Activated CD8-positive, alpha-beta memory T cell treated with anti-CD3 and anti-CD28 coated beads for 1 hour (primary cell): ENCODE data around the gene GSG1L.

Source experiments
- DNase-seq, 2 donors: peaks; one replicate each; pipeline ENCODE4 v3.0.0-alpha.2; 2020; ENCODE audit warnings: low read depth in 1 of 2; ENCODE audit errors: extremely low read depth in 1 of 2

Gene GSG1L

DNA sequence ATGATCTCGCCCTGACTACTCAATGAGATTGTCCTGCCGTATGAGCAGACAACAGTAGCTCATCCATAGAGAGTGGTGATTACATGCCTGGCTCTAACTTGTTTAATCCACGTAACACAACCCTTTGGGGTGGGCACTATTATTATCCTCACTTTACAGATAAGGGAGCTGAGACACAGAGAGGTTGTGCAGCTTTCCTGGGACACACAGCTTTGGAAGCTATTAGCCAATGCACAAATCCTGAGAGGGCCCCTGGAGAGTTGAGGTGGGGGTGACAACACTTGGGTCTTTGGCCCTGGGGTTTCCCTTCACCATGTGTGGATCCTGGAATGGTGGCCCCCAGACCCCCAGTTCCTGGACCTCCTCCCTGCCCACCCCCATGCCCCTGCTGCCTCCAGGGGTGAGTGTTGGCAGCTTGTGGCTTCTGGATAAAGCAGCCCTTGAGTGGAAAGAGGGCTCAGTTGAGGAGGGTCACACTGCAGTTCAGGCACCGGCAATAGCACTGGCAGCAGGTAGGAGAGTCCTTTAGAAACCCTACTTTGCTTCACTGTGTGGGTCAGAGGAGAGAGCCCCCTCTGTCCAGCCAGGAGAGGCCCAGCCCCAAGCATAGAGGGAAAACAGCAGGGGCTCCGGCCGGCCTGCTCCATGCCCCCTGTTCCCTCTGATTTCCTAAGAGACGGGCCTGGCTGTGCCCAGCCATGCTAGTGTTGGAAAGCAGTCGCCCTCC lies 282.9 kb downstream of the GSG1L start:
- no peak for DNase-seq

DNA sequence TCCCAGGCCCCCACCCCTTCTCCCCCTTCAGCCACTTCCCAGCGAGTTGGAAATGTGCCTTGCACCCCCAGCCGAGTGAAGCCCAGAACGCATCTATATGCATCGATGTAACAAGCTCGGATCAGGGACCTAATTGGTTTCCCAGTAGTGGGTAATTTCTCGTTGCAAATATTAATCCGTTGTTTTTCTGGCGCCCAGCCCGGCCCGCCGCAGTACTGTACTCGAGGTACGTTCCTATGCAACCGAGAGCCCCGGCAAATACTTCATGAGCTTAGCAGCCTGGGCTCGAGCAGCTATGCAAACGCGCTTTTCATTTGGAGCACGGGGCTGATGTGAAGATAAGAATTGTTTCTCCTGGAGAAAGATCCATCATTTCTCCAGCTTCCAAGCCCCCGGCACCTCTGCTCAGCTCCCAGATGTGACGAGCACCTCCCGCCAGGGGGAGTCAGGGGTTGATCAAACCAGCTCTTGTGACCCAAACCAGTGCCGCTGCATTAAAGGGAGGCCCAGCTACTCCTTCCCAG lies 283.8 kb downstream of the GSG1L start:
- no peak for DNase-seq

DNA sequence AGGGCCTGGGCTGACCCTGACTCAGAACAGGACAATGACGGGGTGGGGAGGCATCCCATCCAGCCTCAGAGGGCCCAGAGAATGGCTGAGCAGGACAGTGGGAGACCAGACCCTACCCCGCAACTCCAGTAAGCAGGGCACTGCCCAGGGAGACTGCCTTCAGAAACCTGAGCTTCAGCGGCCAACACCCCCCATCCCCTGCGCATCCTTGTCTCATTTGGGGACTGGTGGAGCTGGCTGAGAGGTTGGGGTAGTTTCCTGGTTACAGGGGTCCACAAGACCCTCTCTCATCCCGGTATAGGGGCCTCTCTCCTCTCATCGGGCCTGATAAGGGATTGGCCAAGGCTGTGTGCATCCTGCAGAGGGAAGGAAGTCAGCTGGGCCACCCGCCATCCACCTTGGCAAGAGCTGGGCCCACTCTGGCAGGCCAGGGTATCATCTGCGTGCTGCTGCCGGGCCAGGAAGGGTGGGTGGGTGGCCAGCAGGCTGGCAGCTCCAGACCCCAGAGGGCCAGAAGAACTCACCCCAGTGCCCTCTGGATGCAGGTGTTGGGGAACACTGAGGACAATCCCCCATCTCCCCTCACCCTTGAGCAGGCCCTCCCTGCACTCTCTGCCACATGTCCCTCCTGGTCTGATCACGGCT lies 284.5 kb downstream of the GSG1L start:
- no peak for DNase-seq

DNA sequence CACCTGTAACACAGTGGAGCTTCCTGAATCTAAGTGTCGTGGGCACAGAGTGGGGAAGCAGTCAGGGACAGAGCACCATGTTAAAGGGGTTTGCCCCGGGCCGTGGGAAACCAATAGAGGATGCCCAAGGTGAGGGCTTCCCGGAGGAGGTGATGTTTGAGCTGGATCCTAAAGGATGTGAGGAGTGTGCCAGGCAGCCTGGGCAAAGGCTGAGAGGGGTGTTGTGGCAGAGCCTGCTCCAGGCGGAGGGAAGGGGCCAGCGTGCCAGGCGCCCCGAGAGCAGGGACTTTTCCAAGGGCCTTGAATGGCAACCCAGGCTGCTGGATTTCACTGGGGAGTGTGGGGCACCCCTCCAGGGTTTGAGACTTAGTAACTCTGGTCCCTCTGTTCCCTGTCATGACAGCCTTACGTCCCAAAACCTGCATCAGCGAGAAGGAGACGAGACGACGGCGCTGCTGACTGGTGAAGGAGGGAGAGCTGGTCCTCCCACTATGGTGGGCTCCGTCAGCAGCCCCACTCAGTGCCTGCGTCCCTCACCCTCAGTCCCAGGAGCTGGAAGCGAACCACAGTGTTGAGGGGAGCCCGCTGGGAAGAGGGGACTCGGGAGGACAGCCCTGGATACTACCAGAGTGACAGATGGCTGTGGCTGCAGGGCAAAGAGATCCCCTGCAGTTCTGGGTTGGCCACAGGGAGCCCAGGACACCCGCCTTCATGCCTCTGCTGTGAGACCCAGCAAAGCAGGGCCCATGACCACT lies 285.2 kb downstream of the GSG1L start:
- DNase-seq, result no peak

DNA sequence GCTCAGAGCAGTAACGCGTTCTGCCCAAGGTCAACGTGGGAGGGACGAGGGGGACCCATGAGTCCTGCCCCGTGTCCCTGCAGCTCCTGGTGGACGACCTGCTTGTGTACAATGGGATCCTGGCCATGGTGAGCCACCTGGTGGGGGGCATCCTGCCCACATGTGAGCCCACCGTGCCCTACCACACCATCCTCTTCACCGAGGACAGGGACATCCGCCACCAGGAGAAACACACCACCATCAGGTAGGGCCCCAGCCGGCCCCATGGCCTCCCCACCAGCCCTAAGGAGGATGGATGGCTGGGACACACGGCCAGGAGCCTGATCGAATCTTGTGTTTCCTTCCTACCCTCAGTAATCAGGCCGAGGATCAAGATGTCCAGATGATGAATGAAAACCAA lies 286.0 kb downstream of the GSG1L start:
- no peak for DNase-seq

DNA sequence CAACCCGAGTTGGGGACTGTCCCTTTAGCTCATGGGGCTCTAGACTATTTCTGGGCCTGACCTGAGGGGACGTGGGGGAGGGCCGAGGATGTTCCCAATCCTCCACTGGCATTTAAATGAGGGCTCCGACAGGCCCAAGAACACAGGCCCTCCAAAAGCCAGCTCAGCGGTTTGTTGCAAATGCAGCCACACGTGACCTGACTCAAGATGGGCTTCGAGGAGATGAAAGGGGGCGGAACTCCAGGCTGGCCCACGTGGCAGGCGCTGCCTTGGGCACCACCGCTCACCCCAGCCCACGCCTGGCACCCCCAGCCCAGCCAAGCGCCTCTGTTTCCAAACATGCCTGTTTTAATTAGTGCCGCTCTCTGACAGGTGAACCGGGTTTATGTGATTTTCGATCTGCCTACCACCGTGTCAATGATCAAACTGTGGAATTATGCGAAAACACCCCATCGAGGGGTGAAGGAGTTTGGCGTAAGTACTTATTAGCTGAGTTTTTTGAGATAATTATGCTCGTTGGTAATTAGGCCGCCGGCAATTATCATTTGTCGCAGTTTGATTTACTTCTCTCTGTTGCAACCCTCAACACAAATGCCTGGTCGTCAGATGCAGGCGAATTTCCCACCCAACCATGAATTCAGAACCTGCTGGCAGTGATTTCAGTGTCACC lies 286.8 kb downstream of the GSG1L start:
- DNase-seq, result no peak

DNA sequence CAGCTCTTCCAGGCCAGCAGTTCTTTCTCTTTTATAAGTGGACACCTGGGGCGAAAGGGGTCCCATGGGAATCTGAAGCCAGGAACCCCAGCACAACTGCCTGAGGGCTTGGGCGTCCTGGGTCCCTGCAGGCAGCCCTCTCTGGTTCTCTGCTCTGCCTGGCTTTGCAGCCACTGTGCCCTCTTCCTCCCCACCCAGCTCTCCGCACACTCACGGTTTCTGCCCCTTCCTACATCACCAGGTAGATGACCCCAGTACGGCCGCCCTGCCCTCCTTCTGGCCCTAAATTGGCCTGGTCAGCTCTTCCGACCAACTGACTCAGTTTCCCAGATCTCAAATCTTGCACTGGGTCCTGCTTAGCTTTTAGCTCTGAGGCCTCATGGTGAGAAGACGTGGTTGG lies 288.3 kb downstream of the GSG1L start:
- DNase-seq, result no peak

DNA sequence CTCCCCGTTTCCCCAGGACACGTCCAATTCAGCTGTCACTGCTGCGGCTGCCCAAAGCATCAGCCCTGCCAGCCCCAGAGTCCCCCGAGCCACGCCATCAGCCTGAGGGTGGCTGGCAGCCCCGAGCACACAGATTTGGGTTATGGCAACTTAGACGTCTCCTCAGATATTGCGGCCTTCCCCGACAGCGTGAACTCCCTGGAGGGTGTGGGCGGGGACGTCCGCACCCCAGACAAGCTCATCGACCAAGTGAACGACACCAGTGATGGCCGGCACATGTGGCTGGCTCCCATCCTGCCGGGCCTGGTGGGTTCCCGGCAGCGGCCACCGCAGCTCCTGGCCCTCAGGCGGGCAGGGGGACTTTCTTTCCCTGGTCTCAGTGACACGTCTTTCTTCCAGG lies 288.7 kb downstream of the GSG1L start:
- no peak for DNase-seq

DNA sequence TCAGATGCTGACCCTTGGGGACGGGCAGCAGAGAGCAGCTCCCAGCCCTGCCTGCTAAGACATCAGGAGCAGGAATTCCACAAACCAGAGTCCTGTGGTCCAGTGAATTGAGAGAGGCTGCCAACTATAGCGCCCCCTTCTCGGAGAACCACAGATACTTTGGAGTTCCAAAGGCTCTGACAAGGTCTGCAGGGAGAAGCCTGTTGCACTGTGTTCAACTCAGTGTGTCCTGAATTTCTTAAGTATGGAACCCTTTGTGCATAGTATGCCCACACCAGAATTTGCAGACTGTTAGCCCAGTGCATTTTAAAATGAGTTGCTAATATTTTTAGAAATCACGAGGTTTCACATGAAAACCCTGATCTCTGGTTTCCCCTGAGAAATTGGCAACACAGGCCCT lies 290.2 kb downstream of the GSG1L start:
- no peak for DNase-seq

DNA sequence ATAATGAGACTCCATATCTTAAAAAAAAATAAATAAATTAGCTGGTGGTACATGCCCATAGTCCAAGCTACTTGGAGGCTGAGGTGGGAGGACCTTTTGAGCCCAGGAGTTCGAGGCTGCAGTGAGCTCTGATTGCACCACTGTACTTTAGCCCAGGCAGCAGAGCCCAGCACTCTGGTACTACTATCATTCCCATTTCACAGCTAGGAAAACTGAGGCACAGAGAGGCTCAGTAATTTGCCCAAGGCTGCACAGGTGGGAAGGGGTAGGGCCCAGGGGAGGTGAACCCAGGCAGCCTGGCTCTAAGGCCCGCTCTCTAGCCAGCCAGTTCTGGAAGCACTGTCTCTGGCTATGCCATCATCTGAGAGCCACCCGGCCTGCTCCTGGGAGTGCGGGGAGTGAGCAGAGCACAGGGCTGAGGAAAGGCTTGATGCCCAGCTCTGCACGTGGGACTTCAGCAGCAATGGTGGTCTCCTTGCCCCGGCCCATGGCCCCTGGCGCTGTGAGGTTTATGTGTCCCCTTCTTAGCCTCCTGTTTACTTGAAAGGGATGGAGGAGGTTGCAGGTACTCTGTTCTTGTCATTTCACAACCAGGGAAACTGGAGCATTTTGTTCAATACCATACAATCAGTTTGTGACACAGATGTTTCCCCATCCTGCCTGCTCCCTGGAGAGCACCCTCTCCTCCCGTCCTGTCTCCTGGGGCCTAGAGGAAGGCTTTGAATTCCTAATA lies 291.3 kb downstream of the GSG1L start:
- DNase-seq, result no peak

DNA sequence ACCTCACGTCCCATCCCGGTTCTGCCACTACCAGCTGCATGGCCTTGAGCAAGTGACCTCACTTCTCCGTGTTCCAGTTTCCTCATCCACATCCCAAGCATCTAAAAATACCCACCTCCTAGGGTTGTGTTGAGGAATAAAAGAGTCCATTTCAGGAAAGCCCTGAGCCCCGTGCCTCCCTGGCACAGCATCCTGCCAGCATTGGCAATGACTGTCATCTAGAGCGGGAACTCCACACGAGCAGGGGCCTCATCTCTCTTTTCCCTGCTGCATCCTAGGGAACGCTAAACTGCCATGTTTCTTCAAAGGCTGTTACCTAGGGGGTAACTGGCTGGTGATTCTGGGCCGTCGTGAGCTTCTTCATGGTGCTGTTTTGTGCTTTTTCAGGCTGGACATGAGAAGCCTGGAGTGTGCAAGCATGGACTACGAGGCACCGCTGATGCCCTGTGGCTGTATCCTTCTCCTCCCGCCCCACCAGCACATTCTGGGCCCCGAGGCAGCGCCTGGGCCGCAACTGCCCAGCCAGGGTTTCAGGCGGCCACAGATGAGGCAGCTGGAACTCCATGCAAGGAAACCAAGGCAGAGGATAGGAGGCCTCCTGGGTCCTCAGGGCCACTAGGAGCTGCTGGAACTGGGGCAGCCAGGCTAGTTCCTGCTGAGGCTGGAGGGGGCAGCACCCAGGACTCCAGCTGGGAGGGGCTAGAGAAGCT lies 292.2 kb downstream of the GSG1L start:
- DNase-seq, result no peak

DNA sequence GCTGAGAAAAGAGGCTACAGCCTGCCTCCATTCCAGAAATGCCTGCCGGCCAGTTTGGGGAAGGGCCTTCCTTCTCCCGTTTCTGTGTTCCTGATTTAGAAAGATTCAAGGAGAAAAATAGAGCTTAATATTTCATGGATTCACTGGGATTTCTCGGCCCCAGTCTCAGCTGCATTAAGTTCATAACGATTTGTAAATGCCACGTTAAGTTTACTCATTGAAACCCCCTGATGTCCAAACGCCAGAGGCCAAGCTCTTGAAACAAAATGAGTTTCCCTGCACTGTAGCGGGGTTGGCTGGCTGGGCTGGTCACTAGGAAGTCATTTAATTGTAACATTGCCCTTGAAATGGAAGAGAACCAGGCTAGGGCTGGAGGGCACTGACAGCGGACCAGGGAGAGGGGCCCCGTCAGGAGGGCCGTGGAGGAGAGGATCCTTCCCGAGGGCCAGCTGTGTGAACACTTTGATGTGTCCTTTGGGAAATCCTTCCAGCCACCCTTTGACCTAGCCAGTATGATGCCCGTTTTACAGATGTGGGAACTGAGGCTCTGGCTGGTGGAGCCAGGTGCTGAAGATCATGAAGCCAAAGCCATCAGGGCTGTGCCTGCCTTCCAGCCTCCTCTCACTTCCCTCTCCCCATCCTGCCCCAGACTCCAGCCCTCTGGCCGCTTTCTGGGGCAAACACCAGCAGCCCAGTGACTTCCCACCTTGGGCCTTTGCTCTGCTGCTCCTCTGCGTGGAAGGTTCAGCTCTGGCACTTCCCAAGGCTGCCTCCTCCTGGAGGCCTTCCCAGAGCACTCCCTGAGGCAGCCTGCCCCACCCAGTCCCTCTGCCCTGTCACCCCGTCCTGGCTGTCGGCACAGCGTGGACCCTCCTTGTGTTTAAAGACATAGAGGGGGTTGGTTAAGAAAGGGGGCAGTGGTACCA lies 293.0 kb downstream of the GSG1L start:
- DNase-seq, result no peak

DNA sequence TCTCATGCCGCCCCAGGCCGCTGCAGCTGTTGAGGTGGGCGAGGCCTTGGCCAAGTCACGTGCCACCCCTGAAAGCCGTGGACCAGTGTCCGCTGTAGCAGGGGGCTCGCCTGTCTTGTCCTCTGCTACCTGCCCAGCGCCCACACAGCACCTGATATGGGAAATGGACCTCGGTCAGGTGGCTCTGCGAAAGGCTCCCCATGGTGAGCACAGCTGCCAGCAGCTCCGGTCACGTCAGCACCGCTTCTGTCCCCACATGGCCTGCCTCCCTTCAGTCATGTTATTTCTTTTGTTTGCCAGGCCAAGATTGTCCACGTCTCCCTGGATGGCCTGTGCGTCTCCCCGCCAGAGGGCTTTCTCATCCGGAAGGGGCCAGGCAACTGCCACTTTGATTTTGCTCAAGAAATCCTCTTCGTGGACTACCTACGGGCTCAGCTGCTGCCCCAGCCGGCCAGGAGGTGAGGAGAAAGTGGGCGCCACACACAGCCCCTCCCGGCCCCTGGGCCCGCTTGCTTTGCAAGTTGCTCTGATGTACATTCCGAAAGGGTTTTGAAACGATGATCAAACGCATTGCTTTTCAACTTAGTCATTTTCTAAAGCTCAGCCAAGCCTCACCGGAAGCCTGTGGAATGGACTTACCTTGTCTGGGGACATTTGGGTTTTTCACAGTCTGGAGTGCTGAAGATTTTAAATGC lies 293.8 kb downstream of the GSG1L start:
- no peak for DNase-seq

DNA sequence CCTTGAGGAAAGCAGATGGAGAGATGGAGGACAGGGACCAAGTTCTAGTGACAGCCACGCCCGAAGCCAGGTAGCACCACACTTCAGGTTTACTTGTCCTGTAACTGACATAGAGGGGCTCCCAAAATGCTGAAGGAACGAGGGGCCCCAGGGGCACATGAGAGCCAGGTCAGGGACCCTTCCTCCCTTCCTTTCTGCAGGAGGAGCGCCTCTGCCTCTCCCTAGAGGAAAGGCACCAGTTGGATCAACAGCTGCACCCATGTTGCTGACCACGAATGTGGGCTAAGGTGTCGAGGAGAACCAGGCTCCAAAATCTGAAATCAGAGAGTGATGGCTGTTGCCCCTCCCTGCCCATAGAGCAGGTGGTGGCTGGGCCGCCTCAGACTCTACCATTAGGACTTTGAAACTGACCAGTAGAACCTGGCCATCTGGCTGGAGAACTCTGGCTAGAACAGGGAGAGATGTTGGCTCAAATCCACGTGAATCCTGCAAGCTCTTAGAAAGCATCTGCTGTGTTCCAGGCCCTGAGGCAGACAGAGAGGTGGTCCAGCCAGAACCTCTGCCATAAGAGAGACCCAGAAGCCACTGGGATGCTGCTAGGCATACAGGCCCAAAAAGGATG lies 294.8 kb downstream of the GSG1L start:
- DNase-seq, result no peak

DNA sequence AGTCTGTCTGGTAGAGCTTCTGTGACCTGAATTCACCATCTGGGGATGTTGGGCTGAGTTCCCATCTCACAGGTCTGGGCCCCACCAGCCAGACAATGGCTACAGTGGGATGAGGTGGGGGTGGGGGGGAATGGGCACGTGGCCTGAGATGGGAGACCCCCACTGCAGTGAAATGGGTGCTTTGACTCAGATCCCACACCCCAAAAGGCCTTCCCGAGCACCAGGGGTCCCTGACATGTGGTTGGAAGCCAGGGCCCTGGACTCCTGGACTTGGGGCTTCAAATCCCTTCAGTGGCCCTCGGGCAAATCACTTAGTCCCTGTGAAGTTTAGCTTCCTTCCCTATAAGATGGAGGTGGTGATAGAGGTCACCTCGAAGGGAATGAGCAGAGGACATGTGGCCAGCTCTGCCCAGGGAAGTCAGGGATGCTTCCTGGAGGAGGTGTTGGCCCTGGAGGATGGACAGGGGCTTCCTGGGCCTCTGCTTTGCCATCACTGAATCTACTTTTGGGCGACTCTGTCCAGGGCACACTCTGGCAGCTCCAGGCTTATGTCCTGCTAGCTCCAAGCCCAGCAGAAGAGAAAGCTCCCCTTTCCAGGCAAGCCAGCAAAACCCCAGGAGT lies 295.4 kb downstream of the GSG1L start:
- no peak for DNase-seq

DNA sequence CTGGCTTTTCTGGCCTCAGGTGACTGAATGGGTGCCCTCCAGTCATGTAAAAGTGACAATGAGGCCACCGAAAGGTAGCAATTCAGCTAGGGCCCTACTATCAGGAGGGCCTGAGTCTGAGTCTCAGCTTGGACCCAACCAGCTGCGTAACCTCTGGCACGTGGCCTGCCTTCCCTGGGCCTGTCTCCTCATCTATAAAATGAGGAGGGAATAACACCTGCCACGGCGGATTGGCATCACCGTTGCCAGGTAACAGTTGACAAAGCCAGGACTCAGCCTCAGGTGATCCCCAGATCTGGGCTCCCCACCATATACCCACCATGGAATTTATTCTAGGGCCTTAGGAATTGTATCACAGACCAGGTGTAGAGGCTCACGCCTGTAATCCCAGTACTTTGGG lies 296.4 kb downstream of the GSG1L start:
- DNase-seq, result no peak

DNA sequence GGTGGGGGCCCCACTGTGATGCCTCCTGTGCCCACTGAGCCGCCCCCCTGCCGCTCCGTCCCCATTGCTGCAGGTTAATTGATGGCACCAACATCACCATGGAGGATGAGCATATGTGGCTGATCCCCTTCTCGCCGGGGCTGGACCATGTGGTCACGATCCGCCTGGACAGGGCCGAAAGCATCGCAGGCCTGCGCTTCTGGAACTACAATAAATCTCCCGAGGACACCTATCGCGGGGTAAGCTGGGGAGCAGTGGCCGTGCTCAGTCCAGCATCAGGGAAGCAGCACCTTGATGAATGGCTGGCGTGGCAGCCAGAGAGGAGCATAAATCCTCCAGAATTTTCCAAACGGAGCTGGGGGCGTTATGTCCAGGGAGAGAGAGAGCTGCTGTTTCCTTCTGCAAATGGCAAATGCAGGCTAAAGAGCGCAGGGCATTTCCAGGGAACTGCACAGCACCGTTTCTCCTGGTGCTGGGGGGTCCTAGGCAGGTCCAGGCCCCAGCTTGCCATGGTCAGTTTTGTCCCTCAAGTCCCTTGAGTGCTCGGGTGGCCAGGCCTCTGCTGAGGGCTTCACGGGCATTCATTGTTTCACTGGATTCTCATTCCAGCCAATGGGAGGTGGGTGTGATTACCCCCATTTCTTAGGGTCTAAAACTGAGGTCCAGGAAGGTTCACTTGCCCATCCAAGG lies 297.1 kb downstream of the GSG1L start:
- no peak for DNase-seq
